SK-N-SH (cell line): ENCODE data around the gene REEP3. TPM values are rescaled to one million over a fixed set of nuclear protein-coding genes. Genes with fewer than 3 reads are reported as not detected.

Experiments used
- CTCF ChIA-PET: fragments of 300-600, 350-600 bp; formaldehyde crosslinking; extraction: SDS; loops from one replicate; lab custom pipeline; 2021; lab: Yijun Ruan, JAX
- POLR2A ChIA-PET: fragments of 350-600 bp; sonication (Branson Sonifier 250); formaldehyde crosslinking; extraction: SDS; loops from one replicate; lab custom pipeline; 2020; ENCODE audit warnings: antibody characterized with exemption, inconsistent platforms; lab: Yijun Ruan, JAX
- DNase-seq: peaks from one replicate; pipeline ENCODE4 v3.0.0; 2012
- H2AFZ ChIP-seq: fragments of 200-600 bp; sonication (generic); 2 replicates; pipeline ENCODE4 v1.8.1; 2016; ENCODE audit warnings: antibody characterized with exemption, mild to moderate bottlenecking, low read depth
- H3F3A ChIP-seq: fragments of 200-600 bp; sonication (generic); replicated peaks from 2 replicates; pipeline ENCODE3; 2016; ENCODE audit warnings: antibody characterized with exemption, mild to moderate bottlenecking; ENCODE audit not compliant: insufficient read depth
- H3K27ac ChIP-seq, 2 experiments: fragments of 200-500 bp in 1 of 2; fragments of 200-600 bp in 1 of 2; sonication (Bioruptor generic) in 1 of 2; sonication (generic), shearing (Covaris generic) in 1 of 2; 2 replicates each; pipeline versions ENCODE4 v1.5.1 to v1.6.1; 2014 to 2016; ENCODE audit warnings: low read depth in 2 of 2, inconsistent platforms in 1 of 2, low read length in 1 of 2, mild to moderate bottlenecking in 1 of 2, mixed read lengths in 1 of 2
- H3K27me3 ChIP-seq: fragments of 200-600 bp; sonication (generic), shearing (Covaris generic); 2 replicates; pipeline ENCODE4 v1.6.1; 2016; ENCODE audit warnings: mixed run types; ENCODE audit not compliant: insufficient read depth
- H3K36me3 ChIP-seq, 2 experiments: fragments of 200-500 bp in 1 of 2; fragments of 200-600 bp in 1 of 2; sonication (Bioruptor generic) in 1 of 2; sonication (generic) in 1 of 2; replicated peaks in 1 of 2; 2 replicates each; pipeline versions ENCODE3 to v1.5.1; 2014 to 2016; ENCODE audit warnings: low read length in 1 of 2, mild to moderate bottlenecking in 1 of 2; ENCODE audit not compliant: insufficient read depth in 2 of 2, control insufficient read depth in 1 of 2
- H3K4me1 ChIP-seq, 2 experiments: fragments of 200-500 bp in 1 of 2; fragments of 200-600 bp in 1 of 2; sonication (Bioruptor generic) in 1 of 2; sonication (generic), shearing (Covaris generic) in 1 of 2; 2 replicates each; pipeline versions ENCODE4 v1.5.1 to v1.6.1; 2014 to 2016; ENCODE audit warnings: low read depth in 1 of 2, low read length in 1 of 2, mixed run types in 1 of 2; ENCODE audit not compliant: insufficient read depth in 2 of 2, control insufficient read depth in 1 of 2
- H3K4me2 ChIP-seq: fragments of 200-600 bp; sonication (generic), shearing (Covaris generic); 2 replicates; pipeline ENCODE4 v1.6.1; 2017; ENCODE audit warnings: mixed run types
- H3K4me3 ChIP-seq, 2 experiments: fragments of 200-500 bp in 1 of 2; fragments of 200-600 bp in 1 of 2; sonication (Bioruptor generic) in 1 of 2; sonication (generic), shearing (Covaris generic) in 1 of 2; 2 replicates each; pipeline versions ENCODE4 v1.5.1 to v1.8.1; 2014 to 2016; ENCODE audit warnings: low read depth in 2 of 2, inconsistent platforms in 1 of 2, low read length in 1 of 2, mild to moderate bottlenecking in 1 of 2, mixed read lengths in 1 of 2, moderate library complexity in 1 of 2
- H3K79me2 ChIP-seq: fragments of 200-600 bp; sonication (generic); 2 replicates; pipeline ENCODE4 v1.8.1; 2017; ENCODE audit warnings: mild to moderate bottlenecking; ENCODE audit not compliant: insufficient read depth
- H3K9ac ChIP-seq: fragments of 200-600 bp; sonication (generic); 2 replicates; pipeline ENCODE4 v1.6.1; 2017; ENCODE audit warnings: mixed run types
- H3K9me2 ChIP-seq: fragments of 200-600 bp; sonication (generic); 2 replicates; pipeline ENCODE4 v1.6.1; 2017; ENCODE audit warnings: mixed run types
- H3K9me3 ChIP-seq: fragments of 200-600 bp; sonication (generic); 2 replicates; pipeline ENCODE4 v1.6.1; 2017; ENCODE audit warnings: mixed run types, mild to moderate bottlenecking, moderate library complexity
- H4K20me1 ChIP-seq: fragments of 200-600 bp; sonication (generic); 2 replicates; pipeline ENCODE4 v1.6.1; 2017; ENCODE audit warnings: mild to moderate bottlenecking, mixed run types; ENCODE audit not compliant: insufficient read depth
- CTCF ChIP-seq: fragments of 200-600 bp; sonication (generic); IDR thresholded peaks from 2 replicates; pipeline ENCODE4 v1.6.1; 2017; ENCODE audit warnings: antibody characterized with exemption, mild to moderate bottlenecking, moderate library complexity
- ELF1 ChIP-seq: IDR thresholded peaks from 2 replicates; pipeline ENCODE4 v1.4.0; 2012
- EP300 ChIP-seq, 2 experiments: IDR thresholded peaks; 2 replicates each; pipeline versions ENCODE4 v1.4.0 to v1.6.1; 2012; ENCODE audit warnings: borderline replicate concordance in 1 of 2, low read depth in 1 of 2, low read length in 1 of 2
- FOXJ3 ChIP-seq: sonication (generic); formaldehyde crosslinking; IDR thresholded peaks from 2 replicates; pipeline ENCODE4 v1.5.1; 2020; ENCODE audit warnings: mild to moderate bottlenecking, missing genetic modification reagents
- GABPA ChIP-seq: IDR thresholded peaks from 2 replicates; pipeline ENCODE4 v1.4.0; 2012; ENCODE audit warnings: low read depth, mild to moderate bottlenecking
- IRF3 ChIP-seq: fragments of 150-350 bp; IDR thresholded peaks from 2 replicates; pipeline ENCODE4 v1.6.1; 2016; ENCODE audit warnings: mild to moderate bottlenecking, low read depth, low read length
- JUND ChIP-seq: IDR thresholded peaks from 2 replicates; pipeline ENCODE4 v1.4.0; 2012
- MAX ChIP-seq: IDR thresholded peaks from 2 replicates; pipeline ENCODE4 v1.4.0; 2012; ENCODE audit warnings: low read depth
- NFIC ChIP-seq: IDR thresholded peaks from 2 replicates; pipeline ENCODE4 v1.4.0; 2012; ENCODE audit warnings: borderline replicate concordance
- NRF1 ChIP-seq: IDR thresholded peaks from 2 replicates; pipeline ENCODE4 v1.6.1; 2012; ENCODE audit warnings: low read depth, mild to moderate bottlenecking, low read length
- PBX3 ChIP-seq: IDR thresholded peaks from 2 replicates; pipeline ENCODE4; 2012
- RCOR1 ChIP-seq: fragments of 150-350 bp; IDR thresholded peaks from 2 replicates; pipeline ENCODE4 v1.6.1; 2017; ENCODE audit warnings: antibody characterized with exemption, low read length
- RFX5 ChIP-seq: IDR thresholded peaks from 2 replicates; pipeline ENCODE4 v1.6.1; 2012; ENCODE audit warnings: mild to moderate bottlenecking, improper control_type of control experiment, low read length
- SIN3A ChIP-seq: IDR thresholded peaks from 2 replicates; pipeline ENCODE4 v1.6.1; 2012; ENCODE audit warnings: low read depth, mild to moderate bottlenecking, low read length, moderate library complexity, borderline replicate concordance
- SMC3 ChIP-seq: IDR thresholded peaks from 2 replicates; pipeline ENCODE4 v1.6.1; 2012; ENCODE audit warnings: low read depth, low read length, improper control_type of control experiment
- TAF1 ChIP-seq: IDR thresholded peaks from 2 replicates; pipeline ENCODE4 v1.6.1; 2012; ENCODE audit warnings: low read depth, mild to moderate bottlenecking, low read length, moderate library complexity, borderline replicate concordance
- TEAD4 ChIP-seq: IDR thresholded peaks from 2 replicates; pipeline ENCODE4 v1.4.0; 2012; ENCODE audit warnings: mild to moderate bottlenecking, borderline replicate concordance; ENCODE audit not compliant: insufficient read depth
- USF1 ChIP-seq: IDR thresholded peaks from 2 replicates; pipeline ENCODE4 v1.4.0; 2012; ENCODE audit warnings: low read depth, borderline replicate concordance
- ZBTB33 ChIP-seq: IDR thresholded peaks from 2 replicates; pipeline ENCODE4 v1.4.0; 2012; ENCODE audit warnings: low read depth, borderline replicate concordance
- WGBS: methylation state at CpG from one replicate; pipeline ENCODE4 v1.1.6; 2017; ENCODE audit warnings: low lambda C conversion rate; 5-methylcytosine and 5-hydroxymethylcytosine counted together
- polyA plus RNA-seq, 3 experiments: library from polyadenylated mRNA; depleted of rRNA; stranded (reverse); fragments of >200 nt; gene quantifications; 2 replicates each; pipeline ENCODE4 v1.2.3, GENCODE V29; 2012

The REEP3 gene
- polyA plus RNA-seq, 1 of the 3 experiments (the other 2 are of a cell fraction): 7.6 TPM

GRCh38 chr10:63645195-63645594, 124.0 kb downstream of the REEP3 start:
- ChIA-PET POLR2A (no interaction called here), CTCF (interaction anchor here (1.9 kb wide), 1 partner anchor 75 kb away, joined by 7 read pairs; no protein-coding TSS in a partner anchor)
- H3K4me3 ChIP-seq: no peak overlapping the region
- DNase-seq: no peak
- H2AFZ ChIP-seq: no peak overlapping the region
- no peak overlapping the region for H3K27ac ChIP-seq
- peaks cover 0 to 6% of the 10 kb centered on the region in 2 experiments; a peak in 3 of 4 replicates for H3K4me1 ChIP-seq
- H3K36me3 ChIP-seq: no peaks in the 10 kb centered on the region
- no peak overlapping the region for H3K4me2 ChIP-seq
- H4K20me1 ChIP-seq: no peaks in the 10 kb centered on the region
- H3K27me3 ChIP-seq: no peaks in the 10 kb centered on the region
- no peaks in the 10 kb centered on the region for H3K79me2 ChIP-seq
- no peaks in the 10 kb centered on the region for H3F3A ChIP-seq
- 89% methylated on average over 2 of the region's 2 CpGs for WGBS
- no peak overlapping the region for H3K9ac ChIP-seq
- no peaks in the 10 kb centered on the region for H3K9me3 ChIP-seq
- no peaks in the 10 kb centered on the region for H3K9me2 ChIP-seq
- no peak for TF ChIP-seq USF1
- no peak for TF ChIP-seq FOXJ3
- TF ChIP-seq NFIC: no peak
- TF ChIP-seq SIN3A: no peak
- no peak for TF ChIP-seq IRF3
- no peak for TF ChIP-seq RFX5
- no peak for TF ChIP-seq TAF1
- no peak for TF ChIP-seq CTCF
- no peak for TF ChIP-seq SMC3
- TF ChIP-seq ELF1: no peak
- TF ChIP-seq NRF1: no peak
- no peak for TF ChIP-seq PBX3
- no peak for TF ChIP-seq MAX
- no peak for TF ChIP-seq GABPA
- TF ChIP-seq JUND: no peak
- TF ChIP-seq TEAD4: no peak
- TF ChIP-seq ZBTB33: no peak
- no peak for TF ChIP-seq RCOR1
- no peak for TF ChIP-seq EP300 (IDR thresholded peaks at IDR 0.05; ENCODE audit: borderline replicate concordance in 1 of 2, low read depth in 1 of 2, low read length in 1 of 2)
